ENCODE results near the gene SHB.
A peak's percentile ranks its signal among the peaks of the same experiment; 100 is the strongest.

The SHB gene

GRCh38 chr9:38068701-38069628, at the start of gene SHB:
Gene SHB, minus strand, starts transcription at chr9:38069227. Its CDS starts 582 bp downstream, at chr9:38068645.
- Histone ChIP-seq H3K9ac (ENCODE audit: low read length) (peak within 1 kb of the TSS; percentile 93), H3K36me3 (ENCODE audit: control insufficient read depth, insufficient read depth, low read length) (no peaks in the 10 kb centered on the region; the same call in 1 of the 2 replicates), H3K27me3 (ENCODE audit: control insufficient read depth, insufficient read depth, low read length) (peaks cover 10% of the 10 kb centered on the region; the same call in 1 of the 2 replicates), H3K4me3 (ENCODE audit: low read depth, low read length) (peak within 1 kb of the TSS; percentile 84), H3K4me1 (ENCODE audit: control insufficient read depth, insufficient read depth, low read length) (peaks cover 32% of the 10 kb centered on the region), H3K27ac (ENCODE audit: low read depth, low read length) (peak within 1 kb of the TSS; percentile 81; the same call in 1 of the 2 replicates), H3K9me3 (ENCODE audit: control insufficient read depth, insufficient read depth, low read depth, low read length) (no peaks in the 10 kb centered on the region)

GRCh38 chr9:38117651-38118050, 48.6 kb upstream of the SHB start:
- Histone ChIP-seq H3K9ac (ENCODE audit: low read length) (no peak overlapping the region), H3K27ac (ENCODE audit: low read depth, low read length) (no peak overlapping the region), H3K36me3 (ENCODE audit: control insufficient read depth, insufficient read depth, low read length) (no peaks in the 10 kb centered on the region), H3K4me3 (ENCODE audit: low read depth, low read length) (no peak overlapping the region), H3K4me1 (ENCODE audit: control insufficient read depth, insufficient read depth, low read length) (no peaks in the 10 kb centered on the region), H3K27me3 (ENCODE audit: control insufficient read depth, insufficient read depth, low read length) (peaks cover 21% of the 10 kb centered on the region), H3K9me3 (ENCODE audit: control insufficient read depth, insufficient read depth, low read depth, low read length) (no peaks in the 10 kb centered on the region)

- no peak overlapping the region for H3K9ac ChIP-seq (ENCODE audit: low read length)
Measured at GRCh38 chr9:38114905-38115304, 45.9 kb upstream of the SHB start.

GRCh38 chr9:38112456-38112855, 43.4 kb upstream of the SHB start:
- Histone ChIP-seq H3K27ac (ENCODE audit: low read depth, low read length) (no peak overlapping the region), H3K36me3 (ENCODE audit: control insufficient read depth, insufficient read depth, low read length) (no peaks in the 10 kb centered on the region), H3K27me3 (ENCODE audit: control insufficient read depth, insufficient read depth, low read length) (peaks cover 5% of the 10 kb centered on the region; the same call in 1 of the 2 replicates), H3K4me1 (ENCODE audit: control insufficient read depth, insufficient read depth, low read length) (peaks cover 10% of the 10 kb centered on the region; the same call in 1 of the 2 replicates), H3K4me3 (ENCODE audit: low read depth, low read length) (no peak overlapping the region), H3K9me3 (ENCODE audit: control insufficient read depth, insufficient read depth, low read depth, low read length) (no peaks in the 10 kb centered on the region), H3K9ac (ENCODE audit: low read length) (no peak overlapping the region)

More at GRCh38 chr9:38114905-38115304, 45.9 kb upstream of the SHB start:
- no peak overlapping the region for H3K27ac ChIP-seq (ENCODE audit: low read depth, low read length)
- no peaks in the 10 kb centered on the region for H3K36me3 ChIP-seq (ENCODE audit: control insufficient read depth, insufficient read depth, low read length)
- H3K27me3 ChIP-seq (ENCODE audit: control insufficient read depth, insufficient read depth, low read length): peaks cover 11% of the 10 kb centered on the region
- H3K4me1 ChIP-seq (ENCODE audit: control insufficient read depth, insufficient read depth, low read length): no peaks in the 10 kb centered on the region
- no peak overlapping the region for H3K4me3 ChIP-seq (ENCODE audit: low read depth, low read length)
- no peaks in the 10 kb centered on the region for H3K9me3 ChIP-seq (ENCODE audit: control insufficient read depth, insufficient read depth, low read depth, low read length)

GRCh38 chr9:38112049-38112448, 43.0 kb upstream of the SHB start:
- no peak overlapping the region for H3K27ac ChIP-seq (ENCODE audit: low read depth, low read length)
- H3K4me1 ChIP-seq (ENCODE audit: control insufficient read depth, insufficient read depth, low read length): peaks cover 10% of the 10 kb centered on the region; the same call in 1 of the 2 replicates
- peaks cover 5% of the 10 kb centered on the region; the same call in 1 of the 2 replicates for H3K27me3 ChIP-seq (ENCODE audit: control insufficient read depth, insufficient read depth, low read length)
- H3K9me3 ChIP-seq (ENCODE audit: control insufficient read depth, insufficient read depth, low read depth, low read length): no peaks in the 10 kb centered on the region
- no peak overlapping the region for H3K9ac ChIP-seq (ENCODE audit: low read length)
- no peak overlapping the region for H3K4me3 ChIP-seq (ENCODE audit: low read depth, low read length)
- H3K36me3 ChIP-seq (ENCODE audit: control insufficient read depth, insufficient read depth, low read length): no peaks in the 10 kb centered on the region

- H3K36me3 ChIP-seq (ENCODE audit: control insufficient read depth, insufficient read depth, low read length): no peaks in the 10 kb centered on the region
- peaks cover 10% of the 10 kb centered on the region; the same call in 1 of the 2 replicates for H3K4me1 ChIP-seq (ENCODE audit: control insufficient read depth, insufficient read depth, low read length)
- H3K27me3 ChIP-seq (ENCODE audit: control insufficient read depth, insufficient read depth, low read length): peaks cover 5% of the 10 kb centered on the region; the same call in 1 of the 2 replicates
- no peak overlapping the region for H3K4me3 ChIP-seq (ENCODE audit: low read depth, low read length)
- no peaks in the 10 kb centered on the region for H3K9me3 ChIP-seq (ENCODE audit: control insufficient read depth, insufficient read depth, low read depth, low read length)
- H3K9ac ChIP-seq (ENCODE audit: low read length): no peak overlapping the region
- H3K27ac ChIP-seq (ENCODE audit: low read depth, low read length): no peak overlapping the region
Measured at GRCh38 chr9:38110476-38110875, 41.4 kb upstream of the SHB start.

GRCh38 chr9:38109601-38110000, 40.6 kb upstream of the SHB start:
- Histone ChIP-seq H3K4me1 (ENCODE audit: control insufficient read depth, insufficient read depth, low read length) (peaks cover 10% of the 10 kb centered on the region; the same call in 1 of the 2 replicates), H3K9ac (ENCODE audit: low read length) (no peak overlapping the region), H3K27me3 (ENCODE audit: control insufficient read depth, insufficient read depth, low read length) (no peaks in the 10 kb centered on the region; the same call in 1 of the 2 replicates), H3K36me3 (ENCODE audit: control insufficient read depth, insufficient read depth, low read length) (no peaks in the 10 kb centered on the region), H3K9me3 (ENCODE audit: control insufficient read depth, insufficient read depth, low read depth, low read length) (no peaks in the 10 kb centered on the region), H3K27ac (ENCODE audit: low read depth, low read length) (no peak overlapping the region), H3K4me3 (ENCODE audit: low read depth, low read length) (no peak overlapping the region)

GRCh38 chr9:38108326-38108725, 39.3 kb upstream of the SHB start:
- no peak overlapping the region for H3K9ac ChIP-seq (ENCODE audit: low read length)
- H3K36me3 ChIP-seq (ENCODE audit: control insufficient read depth, insufficient read depth, low read length): no peaks in the 10 kb centered on the region
- H3K4me3 ChIP-seq (ENCODE audit: low read depth, low read length): no peak overlapping the region
- H3K9me3 ChIP-seq (ENCODE audit: control insufficient read depth, insufficient read depth, low read depth, low read length): no peaks in the 10 kb centered on the region
- H3K27me3 ChIP-seq (ENCODE audit: control insufficient read depth, insufficient read depth, low read length): no peaks in the 10 kb centered on the region; the same call in 1 of the 2 replicates
- peaks cover 10% of the 10 kb centered on the region; the same call in 1 of the 2 replicates for H3K4me1 ChIP-seq (ENCODE audit: control insufficient read depth, insufficient read depth, low read length)
- H3K27ac ChIP-seq (ENCODE audit: low read depth, low read length): no peak overlapping the region

GRCh38 chr9:38107811-38108304, 38.8 kb upstream of the SHB start:
- Histone ChIP-seq H3K36me3 (ENCODE audit: control insufficient read depth, insufficient read depth, low read length) (no peaks in the 10 kb centered on the region), H3K9me3 (ENCODE audit: control insufficient read depth, insufficient read depth, low read depth, low read length) (no peaks in the 10 kb centered on the region), H3K9ac (ENCODE audit: low read length) (no peak overlapping the region), H3K27ac (ENCODE audit: low read depth, low read length) (no peak overlapping the region), H3K4me3 (ENCODE audit: low read depth, low read length) (no peak overlapping the region), H3K27me3 (ENCODE audit: control insufficient read depth, insufficient read depth, low read length) (no peaks in the 10 kb centered on the region; the same call in 1 of the 2 replicates), H3K4me1 (ENCODE audit: control insufficient read depth, insufficient read depth, low read length) (peaks cover 10% of the 10 kb centered on the region; the same call in 1 of the 2 replicates)

- peaks cover 10% of the 10 kb centered on the region; the same call in 1 of the 2 replicates for H3K4me1 ChIP-seq (ENCODE audit: control insufficient read depth, insufficient read depth, low read length)
- H3K9me3 ChIP-seq (ENCODE audit: control insufficient read depth, insufficient read depth, low read depth, low read length): no peaks in the 10 kb centered on the region
Measured at GRCh38 chr9:38107405-38107804, 38.4 kb upstream of the SHB start.

GRCh38 chr9:38106488-38106887, 37.5 kb upstream of the SHB start:
- Histone ChIP-seq H3K27ac (ENCODE audit: low read depth, low read length) (no peak overlapping the region), H3K4me1 (ENCODE audit: control insufficient read depth, insufficient read depth, low read length) (peaks cover 10% of the 10 kb centered on the region; the same call in 1 of the 2 replicates), H3K4me3 (ENCODE audit: low read depth, low read length) (no peak overlapping the region), H3K9ac (ENCODE audit: low read length) (no peak overlapping the region), H3K27me3 (ENCODE audit: control insufficient read depth, insufficient read depth, low read length) (no peaks in the 10 kb centered on the region; the same call in 1 of the 2 replicates), H3K36me3 (ENCODE audit: control insufficient read depth, insufficient read depth, low read length) (no peaks in the 10 kb centered on the region), H3K9me3 (ENCODE audit: control insufficient read depth, insufficient read depth, low read depth, low read length) (no peaks in the 10 kb centered on the region)

More at GRCh38 chr9:38107405-38107804, 38.4 kb upstream of the SHB start:
- Histone ChIP-seq H3K27me3 (ENCODE audit: control insufficient read depth, insufficient read depth, low read length) (no peaks in the 10 kb centered on the region; the same call in 1 of the 2 replicates), H3K36me3 (ENCODE audit: control insufficient read depth, insufficient read depth, low read length) (no peaks in the 10 kb centered on the region), H3K9ac (ENCODE audit: low read length) (no peak overlapping the region), H3K4me3 (ENCODE audit: low read depth, low read length) (no peak overlapping the region), H3K27ac (ENCODE audit: low read depth, low read length) (no peak overlapping the region)
